ENCODE measurements around the gene STARD13.

Gene STARD13

DNA sequence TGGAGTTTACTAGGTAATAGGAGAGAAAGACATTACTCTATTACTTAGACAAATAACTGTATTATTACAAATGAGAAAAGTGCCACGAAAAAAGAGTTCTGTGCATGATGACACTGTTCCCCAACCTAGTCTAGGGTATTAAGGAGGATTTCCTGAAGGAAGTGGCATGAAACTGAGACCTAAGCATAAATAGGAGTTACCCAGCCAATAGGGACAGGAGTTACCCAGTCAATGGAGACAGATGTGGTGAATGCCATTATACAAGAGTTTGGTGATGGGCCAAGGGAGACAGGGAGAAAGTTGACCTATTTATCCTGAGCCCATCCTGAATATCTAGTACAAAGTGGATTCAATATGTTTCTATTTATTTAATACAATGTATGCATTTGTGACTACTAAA is 203.9 kb downstream of the STARD13 start:
- TF ChIP-seq, protein P1, sequence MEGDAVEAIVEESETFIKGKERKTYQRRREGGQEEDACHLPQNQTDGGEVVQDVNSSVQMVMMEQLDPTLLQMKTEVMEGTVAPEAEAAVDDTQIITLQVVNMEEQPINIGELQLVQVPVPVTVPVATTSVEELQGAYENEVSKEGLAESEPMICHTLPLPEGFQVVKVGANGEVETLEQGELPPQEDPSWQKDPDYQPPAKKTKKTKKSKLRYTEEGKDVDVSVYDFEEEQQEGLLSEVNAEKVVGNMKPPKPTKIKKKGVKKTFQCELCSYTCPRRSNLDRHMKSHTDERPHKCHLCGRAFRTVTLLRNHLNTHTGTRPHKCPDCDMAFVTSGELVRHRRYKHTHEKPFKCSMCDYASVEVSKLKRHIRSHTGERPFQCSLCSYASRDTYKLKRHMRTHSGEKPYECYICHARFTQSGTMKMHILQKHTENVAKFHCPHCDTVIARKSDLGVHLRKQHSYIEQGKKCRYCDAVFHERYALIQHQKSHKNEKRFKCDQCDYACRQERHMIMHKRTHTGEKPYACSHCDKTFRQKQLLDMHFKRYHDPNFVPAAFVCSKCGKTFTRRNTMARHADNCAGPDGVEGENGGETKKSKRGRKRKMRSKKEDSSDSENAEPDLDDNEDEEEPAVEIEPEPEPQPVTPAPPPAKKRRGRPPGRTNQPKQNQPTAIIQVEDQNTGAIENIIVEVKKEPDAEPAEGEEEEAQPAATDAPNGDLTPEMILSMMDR (conservative IDR thresholded peaks at IDR 0.05; ENCODE audit: low read depth, low read length) = no peak
- no peak overlapping the region for H3K4me3 ChIP-seq (ENCODE audit: low read length)
- no peak for DNase-seq (ENCODE audit: low read depth)

DNA sequence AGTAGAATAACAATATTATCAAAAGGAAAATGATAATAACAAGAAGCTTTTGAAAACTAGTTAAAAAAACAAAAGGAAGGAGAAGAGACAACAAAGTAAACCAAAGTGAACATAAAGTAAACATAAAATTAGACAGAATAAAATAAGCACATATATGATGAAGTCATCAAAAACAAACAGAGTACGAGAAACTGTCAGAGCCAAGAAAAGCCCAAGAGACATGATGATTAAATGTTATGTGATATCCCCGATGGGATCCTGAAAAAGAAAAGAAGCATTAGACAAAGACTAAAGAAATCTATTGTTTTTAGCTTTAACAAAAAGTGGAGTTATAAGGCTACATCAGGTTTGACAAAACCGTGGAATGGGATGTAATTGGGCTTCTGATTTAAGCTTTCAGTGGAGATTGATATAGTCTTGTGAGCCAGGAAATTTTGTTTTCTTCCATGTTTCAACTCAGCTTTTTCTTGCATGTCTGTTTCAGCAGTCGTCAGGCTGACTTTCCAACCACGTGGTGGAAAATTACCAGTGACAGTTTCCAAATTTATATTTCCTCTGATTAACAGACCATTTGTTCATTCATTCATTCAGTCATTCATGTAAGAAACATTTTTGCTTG is 204.5 kb downstream of the STARD13 start:
- TF ChIP-seq, protein P1 (conservative IDR thresholded peaks at IDR 0.05; ENCODE audit: low read depth, low read length) = no peak
- H3K4me3 ChIP-seq (ENCODE audit: low read length) = no peak overlapping the region
- no peak for DNase-seq (ENCODE audit: low read depth)

DNA sequence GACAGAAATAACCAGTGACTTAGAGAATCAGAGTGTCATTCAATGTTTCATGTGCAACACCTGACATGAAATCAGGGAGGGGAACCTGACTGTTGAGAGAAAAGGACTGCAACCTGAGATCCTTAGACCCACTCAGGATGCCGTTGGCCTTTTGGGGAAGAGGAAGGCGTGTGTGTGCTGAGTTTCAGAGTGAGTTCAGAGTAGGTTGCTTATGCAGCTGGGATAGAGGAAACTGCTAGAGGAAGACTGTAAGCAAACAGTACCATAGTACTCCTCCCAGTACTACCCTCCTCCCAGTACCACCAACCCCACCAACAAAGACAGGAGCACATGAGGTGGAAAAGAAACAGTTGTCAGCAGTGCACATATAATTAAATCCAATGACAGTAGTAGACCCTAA is 205.6 kb downstream of the STARD13 start:
- TF ChIP-seq, protein P1 (conservative IDR thresholded peaks at IDR 0.05; ENCODE audit: low read depth, low read length) = no peak
- no peak for DNase-seq (ENCODE audit: low read depth)
- no peak overlapping the region for H3K4me3 ChIP-seq (ENCODE audit: low read length)

DNA sequence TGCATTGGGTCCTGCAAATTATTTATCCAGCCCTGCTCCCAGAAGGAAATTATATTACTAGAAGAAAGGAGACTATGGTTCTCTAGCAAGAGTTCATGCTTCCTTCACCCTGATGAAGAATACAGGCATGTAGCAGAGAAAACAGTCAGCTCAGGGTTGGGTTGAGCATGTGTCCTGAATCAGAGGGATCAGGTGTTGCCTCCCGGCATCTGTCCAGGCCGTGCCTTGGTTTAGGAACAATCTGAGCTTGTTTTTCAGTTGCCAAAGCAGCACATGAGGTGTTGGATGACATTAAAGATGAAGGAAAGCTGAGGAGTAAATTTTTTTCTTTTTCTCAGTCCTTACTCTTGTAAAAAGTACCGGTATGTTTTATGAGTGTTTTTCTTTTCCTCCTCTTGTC is 207.3 kb downstream of the STARD13 start:
- TF ChIP-seq, protein P1 (conservative IDR thresholded peaks at IDR 0.05; ENCODE audit: low read depth, low read length) = no peak
- DNase-seq (ENCODE audit: low read depth) = no peak
- no peak overlapping the region for H3K4me3 ChIP-seq (ENCODE audit: low read length)

DNA sequence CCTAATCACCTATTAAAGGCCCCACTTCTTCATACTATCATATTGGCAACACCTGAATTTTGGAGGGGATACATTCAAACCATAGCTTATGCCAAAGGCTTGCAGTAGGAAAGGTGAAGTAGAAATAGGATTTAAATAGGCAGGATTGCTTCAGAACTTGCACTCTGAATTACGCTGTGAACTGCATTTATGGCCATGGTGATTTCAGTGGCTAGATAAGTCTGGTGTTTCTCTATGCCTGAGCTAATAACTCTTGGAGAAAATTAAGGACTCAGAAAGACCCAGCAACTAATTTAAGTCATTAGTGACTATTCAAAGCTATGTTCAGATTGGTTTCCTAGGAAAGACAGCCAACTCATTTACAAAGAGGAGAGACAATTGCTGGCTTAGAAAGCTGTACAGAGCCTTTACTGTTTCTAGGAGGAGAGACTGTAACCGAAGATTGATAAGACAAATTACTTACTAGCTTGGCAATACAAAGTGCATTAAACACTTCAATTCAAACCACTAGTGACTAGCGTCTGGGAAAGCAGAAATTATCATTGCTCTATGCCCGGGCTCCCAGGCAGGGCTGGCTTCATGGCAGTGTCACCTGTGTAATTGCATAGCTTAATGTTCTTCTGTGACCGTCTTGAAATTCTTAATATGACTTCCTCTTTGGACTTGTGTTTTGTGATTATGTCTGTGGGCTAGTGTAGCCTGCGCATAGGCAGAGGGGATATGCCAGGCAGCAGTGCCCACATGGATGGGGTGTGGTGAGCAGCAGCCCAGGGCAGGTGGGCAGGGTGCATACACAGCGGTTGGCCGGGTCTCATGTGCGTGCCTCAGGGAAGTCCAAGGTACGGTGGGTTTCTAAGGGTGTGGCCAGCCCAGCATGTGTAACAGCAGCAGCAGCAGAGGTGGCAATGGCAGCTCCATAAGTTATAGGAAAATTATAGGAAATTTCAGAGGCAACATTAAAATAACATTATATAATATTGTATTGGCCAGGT is 209.3 kb downstream of the STARD13 start:
- no peak overlapping the region for H3K4me3 ChIP-seq (ENCODE audit: low read length)
- TF ChIP-seq, protein P1 (conservative IDR thresholded peaks at IDR 0.05; ENCODE audit: low read depth, low read length) = no peak
- no peak for DNase-seq (ENCODE audit: low read depth)

DNA sequence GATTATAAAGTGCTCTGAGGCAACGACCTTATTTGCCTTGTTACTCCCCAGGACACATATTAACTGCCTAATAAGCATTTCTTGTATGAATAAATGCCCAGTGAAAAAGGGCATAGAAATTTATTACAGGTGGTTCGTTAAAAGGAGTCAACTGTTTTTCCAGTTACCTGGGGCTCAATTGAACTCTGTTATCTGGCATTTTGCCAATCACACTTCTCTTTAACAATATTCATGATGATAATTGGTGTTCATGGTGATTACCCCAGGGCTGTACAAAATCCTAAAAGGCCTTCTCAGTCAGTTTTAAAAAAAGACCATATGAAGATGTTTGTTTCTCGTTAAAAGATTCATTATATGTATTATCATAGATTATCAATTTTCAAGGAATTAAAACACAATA is 212.2 kb downstream of the STARD13 start:
- TF ChIP-seq, protein P1 (conservative IDR thresholded peaks at IDR 0.05; ENCODE audit: low read depth, low read length) = no peak
- no peak for DNase-seq (ENCODE audit: low read depth)
- H3K4me3 ChIP-seq (ENCODE audit: low read length) = no peak overlapping the region

Data from retinal pigment epithelial cell (primary cell).